ENCODE data around the gene HBP1.

Gene HBP1

DNA sequence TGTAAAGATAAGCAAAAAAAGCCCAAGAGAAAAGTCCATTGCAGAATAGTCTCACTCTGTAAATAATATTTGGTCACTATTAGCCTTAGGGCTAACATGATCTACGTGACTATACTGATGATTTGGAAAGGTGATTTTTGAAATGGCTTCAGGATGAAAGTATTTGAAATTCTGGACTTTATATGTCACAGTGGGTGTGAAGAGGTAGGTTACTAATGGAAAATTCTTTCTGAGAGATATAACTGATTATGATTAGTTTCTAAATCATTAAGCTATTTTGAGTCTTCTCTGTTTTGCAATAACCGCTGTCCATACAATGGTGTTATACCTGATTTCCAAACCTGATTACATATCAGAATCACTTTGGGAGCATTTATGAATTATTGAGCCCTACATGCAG lies 20.1 kb upstream of the HBP1 start:
- TF ChIP-seq CSDC2 (CRISPR knock-in tag; IDR thresholded peaks at IDR 0.05) (no peak), BACH2 (CRISPR knock-in tag; IDR thresholded peaks at IDR 0.05; ENCODE audit: borderline replicate concordance) (no peak), SNAI2 (CRISPR knock-in tag; IDR thresholded peaks at IDR 0.05) (no peak), ZC3H10 (CRISPR knock-in tag; IDR thresholded peaks at IDR 0.05) (no peak), ISL1 (CRISPR knock-in tag; IDR thresholded peaks at IDR 0.05) (no peak)
- TF ChIP-seq, protein P1, sequence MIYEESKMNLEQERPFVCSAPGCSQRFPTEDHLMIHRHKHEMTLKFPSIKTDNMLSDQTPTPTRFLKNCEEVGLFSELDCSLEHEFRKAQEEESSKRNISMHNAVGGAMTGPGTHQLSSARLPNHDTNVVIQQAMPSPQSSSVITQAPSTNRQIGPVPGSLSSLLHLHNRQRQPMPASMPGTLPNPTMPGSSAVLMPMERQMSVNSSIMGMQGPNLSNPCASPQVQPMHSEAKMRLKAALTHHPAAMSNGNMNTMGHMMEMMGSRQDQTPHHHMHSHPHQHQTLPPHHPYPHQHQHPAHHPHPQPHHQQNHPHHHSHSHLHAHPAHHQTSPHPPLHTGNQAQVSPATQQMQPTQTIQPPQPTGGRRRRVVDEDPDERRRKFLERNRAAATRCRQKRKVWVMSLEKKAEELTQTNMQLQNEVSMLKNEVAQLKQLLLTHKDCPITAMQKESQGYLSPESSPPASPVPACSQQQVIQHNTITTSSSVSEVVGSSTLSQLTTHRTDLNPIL (CRISPR knock-in tag; IDR thresholded peaks at IDR 0.05; ENCODE audit: low read depth) = no peak
- TF ChIP-seq, protein P2, sequence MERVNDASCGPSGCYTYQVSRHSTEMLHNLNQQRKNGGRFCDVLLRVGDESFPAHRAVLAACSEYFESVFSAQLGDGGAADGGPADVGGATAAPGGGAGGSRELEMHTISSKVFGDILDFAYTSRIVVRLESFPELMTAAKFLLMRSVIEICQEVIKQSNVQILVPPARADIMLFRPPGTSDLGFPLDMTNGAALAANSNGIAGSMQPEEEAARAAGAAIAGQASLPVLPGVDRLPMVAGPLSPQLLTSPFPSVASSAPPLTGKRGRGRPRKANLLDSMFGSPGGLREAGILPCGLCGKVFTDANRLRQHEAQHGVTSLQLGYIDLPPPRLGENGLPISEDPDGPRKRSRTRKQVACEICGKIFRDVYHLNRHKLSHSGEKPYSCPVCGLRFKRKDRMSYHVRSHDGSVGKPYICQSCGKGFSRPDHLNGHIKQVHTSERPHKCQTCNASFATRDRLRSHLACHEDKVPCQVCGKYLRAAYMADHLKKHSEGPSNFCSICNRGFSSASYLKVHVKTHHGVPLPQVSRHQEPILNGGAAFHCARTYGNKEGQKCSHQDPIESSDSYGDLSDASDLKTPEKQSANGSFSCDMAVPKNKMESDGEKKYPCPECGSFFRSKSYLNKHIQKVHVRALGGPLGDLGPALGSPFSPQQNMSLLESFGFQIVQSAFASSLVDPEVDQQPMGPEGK (CRISPR knock-in tag; IDR thresholded peaks at IDR 0.05; ENCODE audit: borderline replicate concordance) = no peak
- ATAC-seq = no peak

DNA sequence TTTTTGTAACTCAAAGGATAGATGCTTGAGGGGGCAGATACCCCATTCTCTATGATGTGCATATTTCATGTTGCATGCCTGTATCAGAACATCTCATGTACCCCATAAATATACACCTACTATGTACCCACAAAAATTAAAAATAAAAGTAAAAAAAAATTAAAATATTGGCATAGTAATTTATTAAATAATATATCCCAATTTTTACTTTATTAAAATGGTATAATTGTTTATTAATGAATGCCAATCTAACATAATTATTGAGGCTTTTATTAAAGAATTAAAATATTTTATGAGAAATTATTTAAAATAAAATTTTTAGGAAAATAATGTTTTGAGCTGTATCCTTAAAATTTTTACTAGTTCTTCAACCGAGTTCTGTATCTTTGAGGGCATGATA lies 18.9 kb upstream of the HBP1 start:
- ATAC-seq = no peak
- TF ChIP-seq GLIS3 (CRISPR knock-in tag; IDR thresholded peaks at IDR 0.05) = no peak
- no peak for TF ChIP-seq ZFP3 (CRISPR knock-in tag; IDR thresholded peaks at IDR 0.05)
- TF ChIP-seq, protein P1 (CRISPR knock-in tag; IDR thresholded peaks at IDR 0.05; ENCODE audit: low read depth) = no peak
- no peak for TF ChIP-seq POU6F1 (CRISPR knock-in tag; IDR thresholded peaks at IDR 0.05; ENCODE audit: borderline replicate concordance, low read depth)
- no peak for TF ChIP-seq TSHZ2 (CRISPR knock-in tag; IDR thresholded peaks at IDR 0.05)
- TF ChIP-seq OSR1 (CRISPR knock-in tag; IDR thresholded peaks at IDR 0.05) = no peak
- TF ChIP-seq BACH2 (CRISPR knock-in tag; IDR thresholded peaks at IDR 0.05; ENCODE audit: borderline replicate concordance) = no peak
- TF ChIP-seq, protein P2 (CRISPR knock-in tag; IDR thresholded peaks at IDR 0.05; ENCODE audit: borderline replicate concordance) = no peak
- TF ChIP-seq ZNF70 (CRISPR knock-in tag; IDR thresholded peaks at IDR 0.05) = no peak
- TF ChIP-seq ZNF8 (CRISPR knock-in tag; IDR thresholded peaks at IDR 0.05) = no peak
- no peak for TF ChIP-seq ESRRG (CRISPR knock-in tag; IDR thresholded peaks at IDR 0.05)
- no peak for TF ChIP-seq TCF4 (CRISPR knock-in tag; IDR thresholded peaks at IDR 0.05; ENCODE audit: borderline replicate concordance)
- TF ChIP-seq ZNF565 (CRISPR knock-in tag; conservative IDR thresholded peaks at IDR 0.05; ENCODE audit: low read depth) = no peak
- TF ChIP-seq, protein P3, sequence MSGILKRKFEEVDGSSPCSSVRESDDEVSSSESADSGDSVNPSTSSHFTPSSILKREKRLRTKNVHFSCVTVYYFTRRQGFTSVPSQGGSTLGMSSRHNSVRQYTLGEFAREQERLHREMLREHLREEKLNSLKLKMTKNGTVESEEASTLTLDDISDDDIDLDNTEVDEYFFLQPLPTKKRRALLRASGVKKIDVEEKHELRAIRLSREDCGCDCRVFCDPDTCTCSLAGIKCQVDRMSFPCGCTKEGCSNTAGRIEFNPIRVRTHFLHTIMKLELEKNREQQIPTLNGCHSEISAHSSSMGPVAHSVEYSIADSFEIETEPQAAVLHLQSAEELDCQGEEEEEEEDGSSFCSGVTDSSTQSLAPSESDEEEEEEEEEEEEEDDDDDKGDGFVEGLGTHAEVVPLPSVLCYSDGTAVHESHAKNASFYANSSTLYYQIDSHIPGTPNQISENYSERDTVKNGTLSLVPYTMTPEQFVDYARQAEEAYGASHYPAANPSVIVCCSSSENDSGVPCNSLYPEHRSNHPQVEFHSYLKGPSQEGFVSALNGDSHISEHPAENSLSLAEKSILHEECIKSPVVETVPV (CRISPR knock-in tag; IDR thresholded peaks at IDR 0.05) = no peak
- TF ChIP-seq PPARA (CRISPR knock-in tag; IDR thresholded peaks at IDR 0.05; ENCODE audit: borderline replicate concordance) = no peak
